NCI-H2227 treated with DMSO at 0.1 percent for 48 hours (cell line): Measurements from ENCODE around the gene ITPK1.
A peak's percentile ranks its signal among the peaks of the same experiment; 100 is the strongest.

Experiments
- DNase-seq: peaks from one replicate; lab custom pipeline; 2025; lab: John Stamatoyannopoulos, UW

The ITPK1 gene

DNA sequence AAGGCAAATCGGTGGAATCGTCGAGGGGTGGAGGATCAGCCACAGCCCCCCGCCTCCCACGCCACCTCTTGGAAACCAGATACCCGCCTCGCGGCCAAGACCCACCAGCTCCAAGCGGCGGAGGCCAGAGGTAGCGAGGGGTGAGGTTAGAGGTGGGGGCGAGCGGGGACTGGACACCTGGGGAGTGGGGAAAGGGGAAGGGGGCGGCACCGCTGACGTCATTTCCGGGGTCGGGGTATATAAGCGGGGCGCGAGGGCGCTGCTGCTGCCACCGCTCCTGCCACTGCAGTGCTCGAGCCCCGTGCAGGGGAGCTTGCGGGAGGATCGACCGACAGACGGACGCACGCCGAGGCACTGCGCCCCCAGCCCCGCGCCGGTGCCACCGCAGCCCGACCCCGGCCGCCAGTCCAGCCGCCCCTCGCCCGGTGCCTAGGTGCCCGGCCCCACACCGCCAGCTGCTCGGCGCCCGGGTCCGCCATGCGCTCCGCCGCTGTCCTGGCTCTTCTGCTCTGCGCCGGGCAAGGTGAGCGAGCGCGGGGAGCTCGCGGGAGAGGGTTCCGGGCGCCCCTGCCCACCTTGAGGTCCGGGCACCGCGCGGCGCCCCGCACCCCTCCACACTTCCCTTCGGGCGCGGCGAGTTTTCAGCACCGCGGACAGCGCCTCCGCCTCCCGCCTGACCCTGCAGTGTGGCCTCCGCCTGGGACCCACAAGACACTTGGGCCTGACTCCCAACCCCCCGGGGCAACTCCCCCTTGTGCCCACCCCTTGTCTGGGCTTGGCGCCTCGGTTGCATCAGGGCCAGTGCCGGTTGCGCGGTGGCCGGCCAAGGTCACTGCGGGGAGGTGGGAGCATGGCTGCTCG is 192.6 kb downstream of the ITPK1 start, which contains the start of gene CHGA:
CHGA (plus strand) TSS at position 268 of the 861 bp plus-strand sequence; CDS start at position 478, 210 bp downstream.
- peak; percentile 68 for DNase-seq

DNA sequence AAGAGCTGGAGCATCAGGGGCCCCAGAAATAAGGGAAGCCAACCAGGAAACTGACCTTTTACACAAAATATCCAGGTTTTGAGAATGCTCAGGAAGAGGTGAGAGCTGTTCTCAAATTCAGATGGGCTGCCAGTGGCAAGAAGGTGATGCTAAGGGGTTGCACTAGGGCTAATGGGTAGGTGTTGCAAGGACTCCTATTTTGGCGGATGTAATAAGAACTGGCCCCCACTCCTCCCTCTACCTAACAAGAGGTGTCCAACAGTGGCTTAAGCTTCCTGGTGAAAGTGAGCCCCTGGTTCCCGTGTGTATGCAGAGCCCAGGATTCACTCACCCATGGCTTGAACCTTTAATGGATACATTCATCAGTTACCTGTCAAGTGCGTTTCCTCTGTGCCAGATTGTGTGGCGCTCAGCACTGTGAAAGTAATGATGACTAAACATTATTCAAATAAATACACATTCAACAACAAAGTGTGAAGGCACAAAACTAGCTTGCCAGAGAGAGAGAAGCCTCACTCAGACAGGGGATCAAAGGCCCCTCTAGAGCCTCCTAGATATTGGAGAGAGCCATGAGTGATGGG is 193.5 kb downstream of the ITPK1 start:
- no peak for DNase-seq

DNA sequence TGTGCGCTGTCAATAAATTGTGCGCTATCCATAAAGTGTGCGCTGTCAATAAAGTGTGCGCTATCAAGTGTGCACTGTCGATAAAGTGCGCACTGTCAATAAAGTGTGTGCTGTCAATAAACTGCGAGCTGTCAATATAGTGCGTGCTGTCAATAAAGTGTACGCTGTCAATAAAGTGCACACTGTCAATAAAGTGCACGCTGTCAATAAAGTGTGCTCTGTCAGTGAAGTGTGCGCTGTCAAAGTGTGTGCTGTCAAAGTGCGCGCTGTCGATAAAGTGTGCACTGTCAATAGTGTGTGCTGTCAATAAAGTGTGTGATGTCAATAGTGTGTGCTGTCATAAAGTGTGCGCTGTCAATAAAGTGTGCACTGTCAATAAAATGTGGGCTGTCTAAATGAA is 195.7 kb downstream of the ITPK1 start:
- DNase-seq: no peak

DNA sequence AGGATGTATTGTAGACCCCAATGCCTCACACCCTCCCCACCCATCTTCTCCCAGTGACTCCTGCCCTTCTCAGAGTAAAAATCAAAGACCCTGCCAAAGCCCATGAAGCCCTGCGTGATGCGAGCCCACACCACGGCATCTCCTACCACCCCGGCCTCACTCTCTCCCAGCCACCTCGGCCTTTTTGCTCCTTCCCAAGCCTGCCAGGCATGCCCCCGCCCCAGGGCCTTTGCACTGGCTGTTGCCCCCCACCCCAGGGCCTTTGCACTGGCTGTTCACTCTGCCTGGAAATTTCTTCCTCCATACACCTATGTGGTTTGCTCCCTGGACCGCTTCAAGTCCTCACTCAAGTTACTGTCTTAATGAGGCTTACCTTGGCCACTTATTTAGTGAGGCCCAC is 197.8 kb downstream of the ITPK1 start:
- no peak for DNase-seq

DNA sequence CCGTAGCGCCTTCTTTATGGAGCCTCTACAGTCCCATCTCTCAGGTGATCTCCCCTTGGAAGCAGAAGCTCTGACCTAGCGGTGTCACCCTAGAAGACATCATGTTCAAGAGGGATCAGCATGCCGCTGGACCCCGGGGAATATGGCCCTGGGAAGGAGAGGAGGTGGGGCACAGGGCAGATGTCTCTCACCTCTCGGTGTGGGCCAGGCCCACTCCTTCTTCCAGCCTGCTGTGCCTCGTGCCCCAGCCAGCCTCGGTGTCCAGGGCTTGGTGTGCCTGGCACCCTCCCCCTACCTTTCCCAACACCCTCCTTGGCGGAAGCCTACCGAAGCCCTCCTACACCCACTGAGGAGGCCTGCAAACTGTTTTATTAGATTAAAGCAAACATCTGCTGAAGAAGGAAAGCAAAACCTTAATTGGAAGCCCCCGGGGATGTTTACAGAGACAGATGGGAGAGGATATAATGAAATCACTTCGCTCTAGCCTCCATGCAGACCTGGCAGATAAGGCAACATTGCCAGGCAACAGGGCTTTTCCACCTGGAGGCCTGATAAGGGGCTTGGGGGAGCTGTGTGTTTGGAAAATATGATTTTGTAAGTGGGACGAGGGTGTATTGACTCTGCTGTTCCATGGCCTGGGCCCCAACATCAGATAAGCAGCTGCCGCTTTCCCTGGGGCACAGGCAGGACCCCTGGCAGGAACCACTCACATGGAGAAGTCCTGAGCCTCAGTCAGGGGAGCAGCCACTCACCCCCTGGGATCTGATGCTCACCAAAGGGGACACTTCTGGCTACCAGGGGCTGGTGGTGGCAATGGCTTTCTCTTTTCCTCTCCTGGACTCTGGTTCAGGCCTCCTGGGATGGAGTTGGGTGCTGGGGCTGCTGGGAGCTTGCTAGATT is 198.4 kb downstream of the ITPK1 start:
- no peak for DNase-seq

DNA sequence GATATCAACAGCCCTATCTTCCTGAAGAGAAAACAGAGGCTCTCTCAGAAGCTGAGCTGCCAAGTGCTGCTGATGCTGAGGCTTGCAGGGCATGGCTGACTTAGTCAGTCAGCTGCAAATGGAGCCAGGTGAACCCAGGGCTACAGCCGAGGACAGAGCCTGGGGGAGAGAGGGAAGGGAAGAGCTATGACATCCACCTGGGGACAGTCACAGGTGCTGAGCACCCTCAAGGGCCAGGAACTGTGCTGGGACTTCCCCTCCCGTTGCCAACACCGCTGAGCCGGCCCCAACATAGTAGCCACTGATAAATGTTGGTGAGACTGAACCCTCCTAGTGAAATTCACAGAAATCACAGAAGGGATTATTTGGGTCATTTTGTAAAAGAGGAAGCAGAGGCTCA is 199.5 kb downstream of the ITPK1 start:
- no peak for DNase-seq

DNA sequence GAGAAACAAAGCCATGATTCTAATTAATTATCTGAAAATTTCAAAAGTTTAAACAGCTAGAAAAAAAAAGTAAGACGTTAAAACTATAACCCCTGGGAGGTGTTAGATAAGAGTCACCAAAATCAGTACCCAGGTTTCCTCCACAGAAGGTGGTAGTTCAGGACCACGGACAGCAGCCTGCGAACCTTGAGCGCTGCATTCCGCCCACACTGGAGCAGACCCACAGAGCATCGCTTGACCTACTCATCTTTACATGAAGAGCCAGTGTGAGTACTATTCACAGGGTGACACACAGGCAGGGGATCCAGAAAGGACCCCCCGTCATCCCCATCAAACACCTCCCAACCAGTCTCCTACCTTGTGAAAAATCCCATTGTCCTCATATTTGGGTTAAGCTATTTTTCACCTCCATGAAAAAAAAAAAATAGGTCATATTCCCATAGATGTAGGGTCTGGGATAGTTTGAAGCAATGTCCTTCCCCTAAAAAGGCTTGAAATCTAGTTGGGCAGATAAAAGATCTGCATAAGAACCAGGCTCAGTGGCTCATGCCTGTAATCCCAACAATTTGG is 201.6 kb downstream of the ITPK1 start:
- no peak for DNase-seq

DNA sequence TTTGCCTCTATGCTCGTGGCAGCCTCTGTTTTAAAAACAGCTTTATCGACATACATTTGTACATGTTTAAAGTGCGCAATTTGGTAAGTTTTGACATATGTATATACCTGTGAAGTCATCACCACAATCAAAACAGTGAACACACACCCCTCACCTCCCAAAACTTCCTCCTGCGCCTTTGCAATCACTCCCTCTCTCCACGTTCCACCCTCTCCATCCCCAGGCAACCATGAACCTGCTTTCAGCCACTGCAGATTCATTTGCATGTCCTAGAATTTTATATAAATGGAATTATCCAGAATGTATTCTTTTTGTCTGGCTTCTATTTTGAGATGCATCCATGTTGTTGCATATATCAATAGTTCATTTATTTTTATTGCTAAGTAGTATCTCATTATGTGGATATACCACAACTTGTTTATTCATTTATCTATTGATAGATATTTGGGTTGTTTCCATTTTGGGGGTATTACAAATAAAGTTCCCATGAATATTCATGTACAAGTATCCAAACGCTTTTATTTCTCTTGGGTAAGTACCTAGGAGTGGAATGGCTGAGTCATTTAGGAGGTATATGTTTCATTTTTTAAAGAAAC is 208.3 kb downstream of the ITPK1 start:
- DNase-seq: no peak

DNA sequence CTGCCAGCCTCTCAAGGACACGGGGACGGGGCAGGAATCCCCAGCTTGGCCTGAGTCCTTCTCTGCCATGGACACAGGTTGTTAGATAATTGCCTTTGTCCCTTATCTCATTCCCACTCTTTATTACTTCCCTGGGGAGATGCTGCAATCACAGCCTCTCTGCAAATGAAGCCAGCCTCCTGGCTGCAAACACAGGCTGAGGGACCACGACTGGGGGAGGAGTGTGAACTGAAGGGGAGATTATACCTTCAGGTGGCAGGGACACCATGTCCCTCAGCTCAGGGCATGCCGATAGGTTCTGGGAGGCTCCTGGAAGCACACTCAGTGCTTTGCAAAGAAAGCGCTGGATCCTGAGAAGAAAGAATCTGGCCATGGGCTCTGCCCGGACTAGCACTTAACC is 208.9 kb downstream of the ITPK1 start:
- DNase-seq: no peak

DNA sequence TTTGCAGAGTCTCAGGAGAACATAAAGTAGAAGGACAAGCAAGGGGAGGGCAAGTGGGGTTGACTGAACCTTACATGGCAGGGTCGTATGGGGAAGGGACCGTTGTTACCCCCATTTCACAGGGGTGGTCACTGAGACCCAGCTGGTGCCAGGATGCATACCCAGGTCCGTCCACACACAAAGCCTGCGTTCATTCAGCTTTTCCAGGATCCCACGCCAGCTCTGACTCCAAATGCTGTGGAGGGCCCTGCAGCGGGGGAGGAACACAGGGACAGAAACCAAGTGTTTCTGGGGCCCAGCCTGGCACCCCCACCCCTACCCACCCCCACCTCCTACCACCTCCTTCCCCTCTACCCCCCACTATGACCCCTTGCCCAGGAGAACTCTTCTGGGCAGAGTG is 209.3 kb downstream of the ITPK1 start:
- DNase-seq: no peak

DNA sequence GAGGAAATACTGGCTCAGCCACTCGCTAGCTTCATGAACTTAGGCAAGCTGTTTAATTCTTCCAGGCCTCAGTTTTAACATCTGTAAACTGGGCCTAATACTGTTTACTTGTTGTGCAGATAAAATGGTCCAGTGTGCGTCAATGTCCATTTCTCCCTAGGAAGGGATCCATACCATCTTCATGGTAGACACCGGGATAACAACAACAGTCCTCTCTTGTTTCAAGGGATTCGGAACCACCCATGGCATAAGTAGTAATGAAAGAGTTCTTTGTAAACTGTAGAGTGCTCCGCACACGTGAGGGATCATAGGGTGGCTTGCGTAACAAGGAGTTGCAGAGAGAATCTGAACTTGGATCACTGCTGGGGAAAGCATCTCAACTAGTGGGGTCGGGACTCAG is 210.1 kb downstream of the ITPK1 start:
- DNase-seq: no peak

DNA sequence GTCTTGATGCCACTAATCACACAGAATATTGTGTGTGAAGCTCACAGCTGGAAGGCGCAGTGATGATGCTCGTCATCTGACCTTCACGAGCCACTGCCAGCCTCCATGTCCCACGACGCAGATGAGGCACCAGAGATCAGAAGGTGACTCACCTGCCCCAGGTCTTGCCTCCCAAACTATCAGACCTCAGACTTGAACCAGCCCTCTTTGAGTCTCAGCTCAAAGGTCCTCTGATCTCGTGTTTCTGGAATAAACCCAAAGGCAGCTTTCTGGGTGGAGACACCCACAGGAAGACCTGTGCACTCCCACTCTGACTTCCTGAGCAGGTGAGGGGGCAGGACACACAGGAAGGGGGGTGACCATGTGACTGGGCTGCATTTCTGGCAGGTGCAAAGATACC is 212.4 kb downstream of the ITPK1 start:
- DNase-seq: no peak

DNA sequence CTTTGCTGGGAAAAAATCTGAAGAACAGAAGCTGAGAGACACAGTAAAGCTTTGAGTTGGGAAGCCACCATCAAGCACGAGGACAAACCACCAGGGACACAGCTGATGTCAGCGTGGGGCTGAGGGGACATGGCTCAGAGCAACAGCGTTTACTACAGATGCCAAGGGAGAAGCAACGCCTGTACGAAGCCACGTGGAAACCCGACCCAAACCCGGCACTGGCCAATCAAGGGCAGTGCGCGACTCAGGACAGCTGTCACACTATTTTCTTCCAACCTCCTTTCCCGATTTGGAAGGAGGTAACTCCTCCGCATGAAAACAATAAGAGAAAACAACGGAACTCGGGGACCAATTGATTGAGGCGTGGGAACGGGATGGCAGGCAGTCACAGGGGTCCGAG is 213.0 kb downstream of the ITPK1 start:
- DNase-seq: no peak

DNA sequence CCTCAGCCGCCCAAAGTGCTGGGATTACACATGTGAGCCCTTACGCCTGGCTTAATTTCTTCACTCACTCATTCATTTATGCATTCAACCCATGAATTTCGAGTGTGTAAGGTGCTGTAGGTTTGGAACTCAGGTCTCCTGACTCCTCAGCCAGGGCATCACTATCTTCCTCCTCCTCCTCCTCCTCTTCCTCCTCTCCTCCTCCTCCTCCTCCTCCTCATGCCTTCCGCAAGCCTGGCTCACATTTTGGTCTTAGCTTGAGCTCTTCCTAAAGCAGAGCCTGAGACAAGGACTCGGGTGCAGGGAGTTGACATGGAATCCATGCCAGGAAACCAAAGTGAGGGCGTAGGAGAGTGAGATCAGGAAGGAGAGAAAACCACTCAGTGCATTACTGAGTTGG is 213.5 kb downstream of the ITPK1 start:
- no peak for DNase-seq

DNA sequence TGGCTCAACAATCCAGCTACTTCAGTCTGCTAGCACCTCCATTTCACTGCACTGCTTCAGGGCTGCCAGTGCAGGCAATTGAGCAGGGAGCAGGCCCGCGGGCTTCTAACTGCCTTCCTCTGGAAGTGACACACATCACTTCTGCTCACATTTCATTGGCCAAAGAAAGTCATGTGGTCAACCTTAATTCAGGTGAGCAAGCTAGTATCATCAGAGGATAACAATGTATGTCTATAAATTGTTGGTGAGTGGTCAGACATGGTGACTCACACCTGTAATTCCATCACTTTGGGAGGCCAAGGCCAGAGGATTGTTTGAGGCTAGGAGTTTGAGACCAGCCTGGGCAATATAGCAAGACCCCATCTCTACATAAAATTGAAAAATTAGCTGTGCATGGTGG is 215.1 kb downstream of the ITPK1 start:
- no peak for DNase-seq

DNA sequence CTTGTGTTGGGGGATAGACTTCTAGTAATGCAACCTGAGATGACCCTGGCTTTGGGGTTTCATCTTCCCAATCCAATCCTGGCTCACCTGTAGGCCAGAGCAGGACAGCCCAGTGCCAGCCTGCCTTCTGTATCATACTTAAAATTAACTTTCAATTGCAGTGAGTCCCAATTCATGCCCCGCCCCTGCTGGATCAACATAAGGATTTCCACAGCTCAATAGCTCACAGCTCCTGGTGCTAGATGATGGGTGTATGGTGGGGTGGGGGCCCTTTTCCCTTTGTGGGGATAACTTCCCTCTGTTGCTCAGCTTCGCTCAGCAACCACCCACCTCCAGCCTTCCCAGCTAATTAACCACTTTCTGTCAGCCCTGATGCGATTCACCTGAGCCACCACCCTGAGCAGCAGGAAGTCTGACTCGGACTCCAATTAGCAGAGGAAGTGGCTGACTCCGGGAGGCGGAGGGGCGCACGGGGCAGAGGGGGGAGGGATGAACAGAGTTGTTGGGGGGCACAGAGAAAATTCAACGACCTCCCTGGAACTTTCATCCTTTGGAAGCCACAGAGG is 217.1 kb downstream of the ITPK1 start:
- no peak for DNase-seq

DNA sequence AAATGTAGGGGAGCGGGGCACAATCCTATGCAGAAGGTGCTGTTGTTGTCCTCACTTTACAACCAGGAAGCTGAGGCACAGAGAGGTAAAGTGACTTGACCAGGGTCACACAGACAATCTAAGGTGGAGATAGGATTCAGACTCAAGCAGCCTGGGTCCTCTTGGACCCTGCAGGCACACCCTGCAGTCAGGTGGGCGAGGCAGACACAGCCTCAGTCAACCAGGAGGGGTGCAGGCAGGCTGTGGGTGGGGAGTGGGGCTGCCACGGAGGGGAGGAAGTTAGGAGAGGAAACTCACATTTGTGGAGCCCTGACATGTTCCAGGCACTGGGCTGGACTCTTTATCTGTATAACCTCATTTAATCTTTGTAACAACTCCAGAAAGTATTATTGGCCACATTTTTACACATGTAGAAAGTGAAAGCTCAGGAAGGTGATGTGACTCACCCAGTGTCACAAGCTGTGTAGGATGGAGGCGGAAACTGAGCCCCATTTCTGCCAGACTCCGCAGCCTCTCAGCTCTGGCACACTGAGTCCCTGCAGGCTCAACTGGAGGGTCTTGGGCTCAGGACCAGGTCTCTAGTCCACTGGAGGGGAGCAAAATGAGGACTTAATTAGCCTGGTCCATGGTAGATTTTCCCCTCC is 217.7 kb downstream of the ITPK1 start:
- no peak for DNase-seq

DNA sequence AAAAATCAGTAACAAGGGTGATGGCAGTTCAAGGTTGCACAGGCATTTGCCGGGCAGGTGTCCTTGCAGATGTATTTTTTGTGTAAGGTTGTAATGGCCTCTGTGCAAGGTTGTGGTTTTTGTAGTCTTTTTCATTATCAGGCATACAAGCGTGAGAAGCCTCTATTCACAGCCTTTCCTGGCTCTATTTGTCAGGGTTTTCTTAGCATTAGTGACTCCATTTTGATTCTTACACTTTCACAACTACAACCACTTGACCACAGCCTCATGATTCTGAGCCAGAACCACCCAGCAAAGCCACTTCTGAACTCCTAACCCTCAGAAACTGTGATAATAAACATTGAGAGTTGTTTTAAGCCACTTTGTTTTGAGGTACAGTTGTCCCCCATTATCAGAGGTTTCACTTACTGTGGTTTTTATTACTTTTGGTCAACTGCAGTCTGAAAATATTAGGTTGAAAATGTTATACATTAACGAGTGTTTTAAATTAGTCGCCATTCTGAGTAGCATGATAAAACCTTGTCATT is 220.3 kb downstream of the ITPK1 start:
- DNase-seq: no peak

DNA sequence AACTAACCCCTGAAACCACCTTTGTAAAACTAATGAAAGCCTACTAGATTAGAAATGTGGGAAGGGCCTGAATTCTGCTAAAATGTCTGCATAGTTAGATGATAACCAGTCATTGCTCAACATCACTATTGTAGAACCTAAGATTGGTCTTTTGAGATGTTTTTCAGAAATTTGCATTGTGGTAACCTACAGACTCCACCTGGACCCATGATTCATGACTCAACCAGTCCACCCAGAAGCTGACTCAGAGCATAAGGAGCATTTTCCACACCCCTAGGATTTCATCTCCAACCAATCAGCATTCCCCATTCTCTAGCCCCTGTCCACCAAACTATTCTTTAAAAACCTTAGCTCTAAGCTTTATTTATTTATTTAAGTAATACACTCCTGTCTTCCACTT is 223.1 kb downstream of the ITPK1 start:
- no peak for DNase-seq

DNA sequence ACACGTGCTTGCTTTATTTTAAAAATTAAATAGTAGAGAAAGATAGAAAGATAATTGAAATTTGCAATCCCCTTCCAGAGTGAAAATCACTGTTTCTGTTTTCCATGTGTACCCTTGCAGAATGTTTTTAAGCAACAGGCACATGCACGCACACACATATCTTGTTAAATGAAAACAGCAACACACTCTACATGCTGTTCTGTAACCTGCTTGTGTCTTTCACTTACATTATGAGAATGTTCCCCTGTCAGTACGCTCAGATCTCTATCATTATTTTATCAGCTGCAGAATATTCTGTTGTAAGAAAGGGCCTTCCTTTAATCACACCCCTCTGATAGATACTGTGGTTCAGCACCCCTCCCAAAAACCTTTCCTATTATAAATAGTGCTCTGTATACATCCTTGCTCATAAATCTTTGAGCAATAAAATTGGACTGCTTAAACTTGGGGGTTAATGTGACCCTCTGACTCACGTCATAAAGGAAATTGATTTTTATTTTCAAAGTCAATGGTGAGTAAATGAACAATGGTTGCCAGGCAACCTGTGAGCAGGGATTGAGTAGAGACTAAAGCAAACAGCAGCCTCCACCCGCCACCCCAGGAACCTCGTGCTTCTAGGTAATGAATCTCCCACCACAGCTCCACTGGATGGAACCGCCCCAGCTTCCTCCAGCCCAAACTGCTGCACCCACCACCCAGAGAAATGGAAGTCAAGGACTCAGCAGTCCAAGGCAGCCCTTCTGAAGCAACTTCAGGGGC is 224.7 kb downstream of the ITPK1 start:
- DNase-seq: no peak
